Stimulated activated CD4-positive, alpha-beta T cell treated with anti-CD3 and anti-CD28 coated beads, TNF-alpha, amount 100 ng/mL, for 24 hours (primary cell): ENCODE measurements around the gene DRC1.

Experiments used
- DNase-seq, 3 experiments: peaks; one replicate each; pipeline ENCODE4 v3.0.0-alpha.2; 2020; ENCODE audit warnings: low read depth in 3 of 3

DRC1 gene

GRCh38 chr2:26448651-26449050, 46.9 kb downstream of the DRC1 start:
- DNase-seq = no peak

GRCh38 chr2:26449278-26450030, 47.7 kb downstream of the DRC1 start:
- no peak for DNase-seq

GRCh38 chr2:26450031-26450635, 48.4 kb downstream of the DRC1 start:
- no peak for DNase-seq

- no peak for DNase-seq
These were observed 50.0 kb downstream of the DRC1 start for GRCh38 chr2:26451700-26452099.

DNA sequence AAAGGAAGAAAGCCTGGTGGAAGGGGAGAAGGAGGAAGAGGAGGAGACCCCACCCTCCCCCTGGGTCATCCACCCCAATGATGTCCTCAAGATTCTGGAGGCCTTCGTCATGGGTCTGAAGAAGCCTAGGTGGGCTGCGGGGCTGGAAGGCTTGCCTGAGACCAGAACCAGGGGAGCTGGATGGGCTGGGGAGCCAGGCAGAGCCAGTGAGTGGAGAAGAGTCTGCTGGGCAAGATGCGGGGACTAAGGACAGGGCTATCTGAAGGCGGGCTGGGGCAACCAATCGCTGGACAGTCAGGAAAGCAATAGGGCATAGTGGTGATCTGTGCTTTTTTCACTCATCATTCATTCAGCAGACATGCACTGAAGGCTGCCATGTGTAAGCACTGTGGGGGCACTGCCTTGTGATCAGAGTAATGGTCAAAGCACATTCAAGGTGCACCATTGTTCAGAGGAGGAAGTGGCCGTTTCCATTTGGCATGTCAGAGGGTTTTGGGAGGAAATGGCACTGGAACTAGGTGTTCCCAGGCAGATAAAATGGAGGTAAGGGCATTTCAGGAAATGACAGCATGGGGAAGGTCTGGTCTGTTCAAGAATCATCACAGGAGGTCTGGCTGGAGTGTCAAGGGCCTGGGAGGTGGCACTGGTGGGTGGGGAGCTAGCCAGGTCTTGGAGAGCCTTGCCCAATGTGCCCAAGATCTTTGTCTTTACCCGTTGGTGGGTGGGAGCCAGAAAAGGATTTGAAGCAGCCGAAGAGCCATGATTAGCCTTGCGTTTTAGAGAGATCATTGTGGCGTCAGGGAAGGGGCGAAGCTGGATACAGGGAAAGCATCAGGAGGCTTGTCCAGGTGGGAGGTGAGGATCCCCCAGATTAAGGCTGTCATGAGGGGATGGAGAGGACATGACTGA, 52.0 kb downstream of the DRC1 start:
- DNase-seq = no peak

- no peak for DNase-seq
These were observed 52.9 kb downstream of the DRC1 start for GRCh38 chr2:26454561-26455001.

DNA sequence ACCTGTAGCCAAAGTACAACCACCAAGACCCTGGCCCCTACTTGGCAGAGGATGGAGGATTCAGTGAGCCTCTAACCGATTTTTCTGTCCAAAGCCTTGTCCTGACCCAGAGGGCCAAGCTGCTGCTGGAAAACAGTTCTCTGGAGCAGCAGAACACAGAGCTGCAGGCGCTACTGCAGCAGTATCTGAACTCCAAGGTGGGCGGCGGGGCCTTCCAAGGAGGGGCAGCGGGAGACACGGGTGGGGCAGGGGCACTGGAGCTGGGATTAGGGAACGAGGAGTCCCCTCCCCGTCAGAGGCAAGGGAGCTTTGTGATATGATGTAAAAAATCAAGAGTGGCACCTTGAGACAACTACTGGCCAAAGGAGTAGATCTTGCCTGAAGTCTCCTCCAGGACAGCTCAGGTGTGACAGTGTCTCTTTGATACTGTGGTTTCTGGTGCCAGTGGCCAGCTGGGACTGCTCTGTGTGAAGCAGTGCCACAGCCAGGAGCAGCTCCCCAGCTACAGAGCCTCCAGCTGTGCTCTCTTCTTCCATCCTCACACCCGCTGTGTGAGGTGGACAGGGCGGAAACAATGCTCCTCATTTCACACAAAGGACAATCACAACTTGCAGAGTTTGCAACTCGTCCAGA, 53.4 kb downstream of the DRC1 start:
- no peak for DNase-seq

DNA sequence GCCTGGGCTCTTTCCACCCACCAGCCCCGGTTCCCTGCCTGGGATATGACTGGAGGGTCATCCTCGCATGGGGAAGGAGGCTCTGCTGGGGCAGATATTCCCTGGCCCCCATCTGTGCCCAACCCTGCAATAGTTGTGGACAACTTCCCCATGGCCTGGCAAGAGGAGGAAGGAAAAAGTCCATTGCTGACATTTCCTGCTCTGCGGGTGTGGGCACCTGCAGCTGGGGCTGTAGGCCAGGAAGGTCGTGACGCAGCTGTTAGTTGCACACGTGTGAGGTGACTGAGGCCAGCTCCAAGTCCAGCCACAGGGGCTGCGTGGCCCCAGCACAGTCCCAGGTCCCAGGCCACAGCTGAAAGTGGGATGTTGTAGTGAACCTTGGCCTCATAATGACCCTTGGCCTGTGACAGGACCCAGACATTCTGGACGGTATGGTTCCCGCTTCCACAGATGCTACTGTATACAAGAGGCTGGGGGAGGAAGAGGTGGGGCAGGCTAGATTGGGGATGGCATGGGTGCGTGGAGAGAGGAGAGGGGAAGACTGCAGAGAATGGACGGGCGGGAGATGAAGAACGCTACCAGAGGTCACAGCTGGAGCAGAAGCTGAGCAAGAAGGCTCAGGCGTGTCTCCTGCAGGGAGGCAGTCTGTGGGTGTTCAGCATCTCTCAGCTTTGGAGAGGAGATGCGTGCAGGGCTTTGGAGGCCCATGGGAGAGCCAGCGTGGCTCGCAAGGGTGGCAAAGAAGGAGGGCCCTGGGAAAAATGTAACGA, 54.1 kb downstream of the DRC1 start:
- no peak for DNase-seq

DNA sequence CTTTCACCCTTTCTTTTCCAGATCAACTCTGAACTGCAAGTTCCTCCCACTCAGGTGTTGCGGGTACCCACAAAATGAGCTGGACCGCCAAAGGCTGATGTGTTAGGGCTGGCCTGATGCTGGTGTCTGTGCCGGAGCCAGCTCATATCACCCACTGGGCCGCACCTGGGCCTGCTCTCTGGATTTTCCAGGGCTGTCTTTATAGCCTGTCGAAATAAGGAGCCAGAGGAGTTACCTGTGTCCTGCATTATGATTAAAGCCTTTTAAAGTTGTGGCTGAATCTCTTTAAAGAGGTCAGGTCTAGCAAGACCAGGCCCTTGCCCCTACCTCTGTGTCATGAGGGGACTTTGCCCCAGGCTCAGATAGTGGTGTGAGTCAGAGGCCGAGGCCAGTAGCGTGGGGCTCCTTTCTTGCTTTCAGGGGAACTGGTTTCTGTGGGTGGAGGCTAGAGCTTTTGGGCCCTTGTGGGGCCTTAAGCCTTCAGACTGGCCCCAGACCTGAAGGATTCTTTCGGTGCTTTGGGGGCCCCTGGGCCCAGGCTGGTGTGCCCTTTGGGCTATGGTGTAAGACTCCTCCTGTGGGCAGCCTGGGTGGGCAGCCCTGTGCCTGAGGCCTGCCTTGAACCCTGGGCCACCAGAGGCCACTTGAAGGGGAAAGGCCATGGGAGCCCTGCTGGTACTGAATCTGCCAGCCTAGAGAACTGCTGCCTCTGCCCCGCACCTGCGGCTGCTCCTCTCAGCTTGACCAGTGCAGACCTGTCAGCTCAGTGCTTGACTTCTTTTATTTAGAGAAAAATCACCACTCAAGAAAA, 54.9 kb downstream of the DRC1 start:
- no peak for DNase-seq

DNA sequence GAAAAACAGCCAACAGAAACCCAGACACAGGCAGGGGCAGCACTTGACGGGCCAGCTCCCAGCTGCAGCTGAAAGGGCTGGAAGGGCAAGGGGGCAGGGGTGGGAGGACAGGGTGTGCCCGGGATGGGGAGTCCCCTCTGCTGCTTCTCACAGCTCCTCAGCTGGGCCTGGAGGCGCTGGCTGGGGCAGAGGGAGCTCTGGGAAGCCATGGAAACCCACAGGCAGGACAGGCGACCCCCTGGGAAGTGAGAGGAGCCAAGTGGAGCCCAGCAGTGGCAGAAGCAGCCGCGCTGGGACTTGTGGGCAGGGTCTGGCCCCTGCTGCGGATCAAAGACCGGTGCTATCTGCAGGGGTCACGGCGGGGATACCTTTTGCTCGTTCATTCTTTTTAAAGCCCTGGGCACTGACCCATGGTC, 55.5 kb downstream of the DRC1 start:
- DNase-seq = no peak

DNA sequence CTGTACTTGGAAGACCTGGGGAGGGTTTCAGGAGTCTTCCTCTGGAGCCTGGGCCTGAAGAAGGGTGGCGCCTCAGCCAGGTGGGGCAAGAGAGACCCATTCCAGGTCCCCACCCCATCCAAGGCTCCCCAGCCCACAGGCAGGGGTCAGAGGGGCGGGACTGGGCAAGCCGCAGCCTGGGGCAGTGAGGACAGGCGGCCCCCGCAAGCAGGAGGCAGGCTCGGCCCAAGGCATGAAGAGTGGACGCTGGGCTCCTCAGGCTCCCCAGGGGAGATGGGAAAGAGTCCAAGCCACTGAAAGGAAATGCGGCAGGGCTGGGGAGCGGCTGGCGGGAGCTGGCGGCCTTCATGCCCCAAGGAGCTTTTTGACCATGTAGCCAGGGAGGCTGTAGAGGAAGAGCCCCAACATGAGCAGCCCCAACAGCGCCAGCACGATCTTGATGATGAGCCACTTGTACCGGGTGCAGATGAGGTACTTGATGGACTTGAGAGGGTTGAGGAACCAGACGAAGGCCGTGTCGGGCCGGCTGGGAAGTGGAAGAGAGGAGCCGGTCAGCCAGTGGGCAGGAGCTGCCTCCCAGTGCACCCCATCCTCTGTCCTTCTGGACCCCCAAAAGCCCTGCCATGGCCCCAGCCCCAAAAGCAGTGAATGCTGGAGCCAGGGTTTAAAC, 56.1 kb downstream of the DRC1 start:
- DNase-seq = no peak

- DNase-seq = no peak
These were observed 56.8 kb downstream of the DRC1 start for GRCh38 chr2:26458365-26459042.

DNA sequence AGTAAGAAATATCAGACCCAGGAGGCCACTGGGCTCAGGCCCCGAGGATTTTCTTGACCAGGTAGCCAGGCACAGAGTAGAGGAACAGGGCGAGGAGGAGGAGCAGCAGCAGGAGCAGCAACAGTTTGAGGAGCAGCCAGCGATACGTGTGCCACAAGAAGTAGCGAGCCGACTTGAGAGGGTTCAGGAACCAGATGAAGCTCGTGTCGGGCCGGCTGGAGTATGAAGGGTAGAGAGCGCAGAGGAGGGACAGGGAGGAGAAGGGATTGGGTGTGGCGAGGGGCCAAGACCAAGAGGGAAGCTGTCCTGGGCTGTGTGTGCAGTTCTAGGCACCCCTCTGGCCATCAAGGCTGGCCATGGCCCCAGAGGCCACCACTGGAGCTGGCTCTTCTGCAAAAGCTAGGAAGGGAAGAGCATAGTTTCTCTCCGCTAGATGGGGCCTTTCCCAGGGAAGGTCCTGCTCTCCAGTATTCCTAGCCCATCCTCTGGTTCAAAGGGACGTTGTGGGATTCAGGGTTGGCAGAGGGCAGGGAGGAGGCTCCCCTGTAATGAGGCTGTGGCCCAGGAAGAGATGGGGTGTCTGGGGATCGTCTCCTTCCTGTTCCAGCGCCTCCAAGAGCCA, 58.4 kb downstream of the DRC1 start:
- no peak for DNase-seq

- no peak for DNase-seq
These were observed 58.9 kb downstream of the DRC1 start for GRCh38 chr2:26460613-26461031.

DNA sequence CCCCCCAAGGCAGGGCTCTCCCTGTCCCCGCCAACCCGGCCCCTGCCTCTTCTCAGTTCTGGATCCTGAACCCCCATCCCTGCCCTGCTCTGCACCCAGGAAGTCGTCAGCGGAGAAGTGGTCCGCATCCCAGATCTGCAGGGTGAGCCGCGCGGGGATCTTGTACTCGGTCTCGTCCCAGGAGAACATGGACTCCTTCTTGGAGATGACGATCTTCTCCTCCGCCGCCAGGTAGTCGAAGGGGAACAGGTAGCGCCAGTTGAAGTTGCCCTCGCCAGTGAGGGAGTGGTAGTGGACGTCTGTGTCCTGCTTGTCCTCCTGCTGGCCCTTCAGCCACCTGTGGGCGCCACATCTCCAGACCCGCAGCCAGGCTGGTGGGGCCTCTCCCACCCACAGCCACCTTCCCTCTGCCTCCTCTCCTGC, 59.9 kb downstream of the DRC1 start:
- no peak for DNase-seq

DNA sequence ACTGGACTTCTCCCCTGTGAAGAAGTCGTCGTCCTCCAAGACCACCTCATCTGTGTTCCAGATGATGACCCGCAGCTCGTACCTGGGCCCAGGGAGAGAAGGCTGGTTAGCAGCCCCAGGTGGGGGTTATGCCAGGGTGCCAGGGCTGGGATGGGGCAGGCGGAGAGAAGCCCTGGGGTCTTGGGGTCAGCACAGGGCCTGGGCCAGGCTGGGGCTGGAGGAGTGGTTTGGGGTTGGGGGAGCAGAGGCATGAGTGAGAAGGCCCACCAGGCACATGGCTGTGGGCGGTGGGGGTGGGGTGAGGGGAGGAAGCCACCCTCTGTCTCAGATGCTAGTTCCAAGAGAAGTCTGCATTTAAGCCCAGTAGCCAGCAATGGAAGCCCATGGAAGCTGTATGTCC, 60.4 kb downstream of the DRC1 start:
- no peak for DNase-seq

GRCh38 chr2:26462511-26463243, 61.0 kb downstream of the DRC1 start:
- no peak for DNase-seq
